Ramos (cell line): ENCODE measurements around the gene CFAP221.
"Not testable (repeated sequence)": the region's sequence is repeated elsewhere in the genome, so short reads cannot be mapped to it uniquely, and the experiment has no call there.

Experiments used
- in situ Hi-C: fragments of 300-500 bp; cut with MboI; formaldehyde crosslinking; loops from one replicate; pipeline ENCODE4 v1.14.3; 2022; ENCODE audit warnings: low sequenced_read_pairs; ENCODE audit not compliant: unreplicated experiment

CFAP221 gene

DNA sequence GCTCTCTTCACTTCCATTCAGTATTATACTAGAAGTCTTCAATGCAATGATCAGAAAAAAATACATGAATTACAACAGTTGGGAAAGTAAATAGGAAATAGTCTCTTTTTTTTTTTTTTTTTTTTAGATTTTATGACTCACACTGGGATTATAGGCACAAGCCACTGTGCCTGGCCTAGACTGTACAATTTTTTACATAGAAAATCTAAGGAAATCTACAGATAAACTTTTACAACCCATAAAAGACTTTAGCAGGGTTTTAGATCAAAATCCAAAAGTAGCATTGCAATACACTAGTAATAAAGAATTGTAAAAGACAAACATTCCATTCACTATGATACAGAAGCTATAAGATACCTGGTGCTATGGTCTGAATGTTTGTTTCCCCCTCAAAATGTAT, 39.0 kb downstream of the CFAP221 start:
- in situ Hi-C loops: no loop called here

DNA sequence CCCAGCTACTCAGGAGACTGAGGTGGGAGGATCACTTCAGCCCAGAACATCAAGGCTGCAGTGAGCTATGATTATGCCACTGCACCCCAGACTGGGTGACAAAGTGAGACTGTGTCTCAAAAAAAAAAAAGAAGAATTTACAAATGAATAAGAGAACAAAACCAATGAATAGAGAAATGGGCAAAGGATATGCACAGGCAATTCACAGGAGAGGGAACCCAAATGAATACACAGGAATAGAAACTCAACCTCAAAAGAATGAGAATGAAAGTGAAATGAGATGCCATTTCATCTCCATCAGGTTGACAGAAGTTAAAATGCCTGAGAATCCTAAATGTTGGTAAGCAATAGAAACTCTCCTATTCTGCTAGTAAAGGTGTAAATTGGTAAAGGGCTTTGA, 40.2 kb downstream of the CFAP221 start:
- in situ Hi-C loops: no loop called here

- in situ Hi-C loops: no loop called here
Measured at GRCh38 chr2:119586085-119586484, 41.8 kb downstream of the CFAP221 start.

- in situ Hi-C loops: no loop called here
Measured at GRCh38 chr2:119590873-119591272, 46.6 kb downstream of the CFAP221 start.

GRCh38 chr2:119591523-119591922, 47.3 kb downstream of the CFAP221 start:
- in situ Hi-C loops: no loop called here

DNA sequence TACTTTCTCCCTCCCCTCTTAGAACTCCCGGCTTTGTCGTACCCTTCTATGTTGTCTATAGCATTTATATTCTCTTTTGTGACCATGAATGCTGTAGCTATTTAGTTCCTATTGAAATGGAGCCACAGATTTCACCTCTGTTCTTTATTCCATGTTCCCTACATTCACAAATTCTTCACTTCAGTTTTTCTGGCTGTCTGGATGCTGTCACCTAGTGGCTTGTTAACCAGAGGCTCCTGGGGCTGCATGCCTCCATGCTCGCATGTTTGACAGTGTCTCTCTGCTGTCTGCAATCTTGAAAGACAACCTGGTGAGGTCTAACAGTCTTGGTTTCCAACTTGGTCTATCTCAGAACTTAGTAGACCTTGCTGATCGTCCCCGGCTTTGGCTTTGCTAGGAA, 48.2 kb downstream of the CFAP221 start:
- in situ Hi-C loops: no loop called here

DNA sequence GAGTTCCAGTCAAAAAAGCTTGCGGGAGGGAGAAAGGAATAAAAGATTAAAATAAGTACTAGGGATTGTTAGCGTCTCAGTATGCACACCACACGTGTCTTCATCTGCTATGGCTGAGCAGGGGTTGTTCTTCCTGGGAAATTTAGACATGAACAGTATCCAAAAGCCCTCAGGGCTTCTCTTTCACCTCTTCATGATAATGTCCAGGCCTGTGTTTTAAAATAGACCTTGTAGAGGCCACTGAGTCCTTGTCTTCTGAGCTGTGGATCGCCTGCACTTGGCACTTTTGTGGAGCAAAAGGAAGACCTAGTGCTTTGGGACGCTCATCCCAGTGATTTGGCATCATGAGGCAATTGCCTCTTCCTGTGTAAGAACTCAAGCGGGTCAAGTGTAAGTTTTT, 52.4 kb downstream of the CFAP221 start:
- in situ Hi-C loops: no loop called here

- in situ Hi-C loops: no loop called here
Measured at GRCh38 chr2:119598596-119599263, 54.5 kb downstream of the CFAP221 start.

DNA sequence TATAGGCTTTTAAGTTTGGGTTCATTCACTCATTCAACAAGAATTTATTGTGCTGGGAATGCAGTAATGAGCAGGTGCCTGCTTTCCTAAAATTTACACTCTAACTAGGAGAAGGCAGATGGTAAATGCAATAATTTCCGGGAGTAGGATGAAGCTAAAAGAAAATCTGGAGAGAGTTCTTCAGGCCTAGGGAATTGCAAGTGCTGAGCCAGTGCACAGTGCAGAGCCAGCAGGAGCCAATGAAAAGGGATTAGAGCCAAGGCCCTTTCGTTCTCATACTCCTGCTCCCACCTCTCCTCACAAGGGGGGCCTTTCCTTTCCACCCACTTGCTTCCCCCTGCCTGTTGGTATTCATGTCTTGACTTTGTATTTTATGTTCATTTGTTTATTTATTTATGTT, 55.1 kb downstream of the CFAP221 start:
- in situ Hi-C loops: no loop called here

- in situ Hi-C loops: no loop called here
Measured at GRCh38 chr2:119605096-119605495, 60.8 kb downstream of the CFAP221 start.

- in situ Hi-C loops: no loop called here
Measured at GRCh38 chr2:119606674-119607073, 62.4 kb downstream of the CFAP221 start.

DNA sequence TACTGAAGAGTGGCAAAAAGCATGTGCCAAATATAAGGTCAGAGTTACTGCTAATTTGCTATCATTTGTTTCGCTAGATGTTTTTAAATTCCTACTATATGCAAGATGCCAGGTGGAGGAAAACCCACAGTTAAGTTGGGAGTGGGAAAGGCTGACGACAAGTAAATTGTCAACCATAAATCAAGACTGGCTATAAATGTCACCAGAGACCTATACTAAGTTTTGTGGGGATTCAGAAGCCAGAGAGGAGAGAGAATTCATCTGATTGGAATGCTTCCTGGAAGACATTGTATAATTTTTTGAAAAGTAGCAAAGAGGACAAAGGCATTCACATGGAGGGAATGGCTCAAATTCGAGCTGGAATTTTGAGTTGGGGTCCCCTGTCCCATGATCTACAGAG, 64.3 kb downstream of the CFAP221 start:
- in situ Hi-C loops: no loop called here

- in situ Hi-C loops: no loop called here
Measured at GRCh38 chr2:119609337-119609736, 65.1 kb downstream of the CFAP221 start.

DNA sequence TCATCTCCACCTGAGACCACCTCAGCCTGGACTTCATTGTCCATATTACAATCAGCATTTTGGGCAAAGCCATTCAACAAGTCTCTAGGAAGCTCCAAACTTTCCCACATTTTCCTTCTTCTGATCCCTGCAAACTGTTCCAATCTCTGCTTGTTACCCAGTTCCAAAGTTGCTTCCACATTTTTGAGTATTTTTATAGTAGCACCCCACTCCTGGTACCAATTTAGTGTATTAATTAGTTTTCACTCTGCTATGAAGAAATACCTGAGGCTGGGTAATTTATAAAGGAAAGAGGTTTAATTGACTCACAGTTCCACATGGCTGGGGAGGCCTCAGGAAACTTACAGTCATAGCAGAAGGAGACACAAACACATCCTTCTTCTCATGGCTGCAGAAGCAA, 69.9 kb downstream of the CFAP221 start:
- in situ Hi-C loops: not testable (repeated sequence)

- in situ Hi-C loops: no loop called here
Measured at GRCh38 chr2:119616421-119616820, 72.2 kb downstream of the CFAP221 start.

DNA sequence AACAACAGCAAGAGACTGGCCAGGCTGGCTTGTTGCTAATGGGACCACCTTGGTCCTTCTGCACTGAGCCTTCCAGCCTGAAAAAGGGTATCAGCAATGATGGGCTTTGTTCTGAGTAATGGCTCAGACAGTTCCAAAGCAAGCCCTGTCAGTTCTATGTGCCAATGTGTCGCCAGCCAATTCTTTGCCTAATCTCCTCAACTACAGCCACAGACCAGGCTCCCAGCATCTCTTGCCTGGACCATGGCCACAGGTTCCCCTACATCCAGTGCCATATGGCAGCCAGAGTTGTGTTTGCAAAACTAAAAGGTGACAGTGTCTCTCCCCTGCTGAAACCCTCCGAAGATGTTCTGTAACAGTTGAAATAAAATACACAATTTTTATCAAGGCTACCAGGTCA, 73.2 kb downstream of the CFAP221 start:
- in situ Hi-C loops: no loop called here

GRCh38 chr2:119618725-119619124, 74.5 kb downstream of the CFAP221 start:
- in situ Hi-C loops: not testable (repeated sequence)

DNA sequence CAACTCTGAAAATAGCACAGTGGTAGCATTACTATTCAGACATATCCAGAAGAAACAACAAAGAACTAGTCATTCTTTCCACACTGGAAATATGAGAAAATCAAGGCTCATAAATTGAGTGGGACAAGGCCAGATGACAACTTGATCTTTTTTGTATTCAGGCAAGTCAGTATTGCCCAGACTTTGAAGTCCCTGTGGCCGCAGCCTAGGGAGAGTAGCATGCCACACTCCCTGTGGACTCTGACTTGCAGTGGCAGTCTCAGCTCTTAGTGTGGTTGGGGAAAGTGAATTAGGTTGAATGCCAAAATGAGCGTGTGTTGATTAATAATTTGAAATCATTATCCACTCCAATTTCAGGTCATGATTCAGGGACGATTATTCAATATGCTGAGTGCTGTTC, 81.0 kb downstream of the CFAP221 start:
- in situ Hi-C loops: no loop called here

- in situ Hi-C loops: no loop called here
Measured at GRCh38 chr2:119629323-119629825, 85.1 kb downstream of the CFAP221 start.

- in situ Hi-C loops: no loop called here
Measured at GRCh38 chr2:119630121-119630520, 85.9 kb downstream of the CFAP221 start.

DNA sequence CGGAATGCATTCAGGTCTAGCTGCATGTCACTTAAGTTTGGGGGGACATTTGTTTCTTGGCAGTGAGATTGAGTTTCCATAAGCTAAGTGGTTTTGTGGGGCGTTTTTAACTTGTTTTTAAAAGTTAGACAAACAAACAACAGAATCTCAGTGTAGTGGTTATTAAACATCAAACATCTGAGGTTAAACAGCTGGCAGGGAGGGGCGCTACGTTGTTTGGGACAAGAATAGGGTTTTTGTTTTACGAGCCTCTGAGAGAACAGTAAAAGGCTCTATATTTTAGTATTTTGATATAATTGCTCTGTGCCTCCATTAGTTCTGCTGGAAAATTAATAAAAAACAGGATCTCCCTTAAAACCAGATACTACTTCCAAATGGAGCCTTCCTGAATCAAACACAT, 93.1 kb downstream of the CFAP221 start:
- in situ Hi-C loops: no loop called here

DNA sequence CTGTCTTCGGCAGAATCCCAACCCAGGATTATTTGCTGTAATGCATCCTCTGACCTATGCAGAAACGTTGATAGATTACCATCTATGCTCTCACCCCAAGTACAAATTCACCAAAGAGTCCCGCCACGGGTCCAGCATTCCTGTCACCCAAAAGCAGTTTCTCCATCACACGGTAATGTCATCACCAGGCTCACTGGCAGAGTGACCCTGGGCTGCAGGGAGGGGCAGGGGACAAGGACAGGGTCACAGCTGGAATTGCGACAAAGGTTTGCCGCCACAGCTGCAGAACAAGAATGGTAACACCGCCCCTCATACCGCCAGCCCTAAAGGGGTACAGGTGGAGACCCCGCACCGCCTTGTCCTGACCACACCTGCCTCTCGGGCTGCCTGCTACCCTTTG, 94.0 kb downstream of the CFAP221 start:
- in situ Hi-C loops: no loop called here
